ENCODE data around the gene S100A6. TPM values are rescaled to one million over a fixed set of nuclear protein-coding genes. Genes with fewer than 3 reads are reported as not detected.

The S100A6 gene
- polyA plus RNA-seq, 2 of the 4 experiments (the other 2 are of a cell fraction), result 898 to 3,552 TPM

GRCh38 chr1:153503766-153504165, 32.0 kb downstream of the S100A6 start:
- no peak for ATAC-seq
- CTCF ChIA-PET, result interaction anchor here (0.7 to 24.0 kb wide), 8 partner anchors 9 to 149 kb away, joined by 3 to 731 read pairs (median 5); partner anchors contain the start of genes PGLYRP4, S100A16 and S100A9
- no peak for DNase-seq (ENCODE audit: low read depth in 1 of 2, low spot score in 1 of 2)
- FAIRE-seq, result no peak
- TF ChIP-seq, protein P1, sequence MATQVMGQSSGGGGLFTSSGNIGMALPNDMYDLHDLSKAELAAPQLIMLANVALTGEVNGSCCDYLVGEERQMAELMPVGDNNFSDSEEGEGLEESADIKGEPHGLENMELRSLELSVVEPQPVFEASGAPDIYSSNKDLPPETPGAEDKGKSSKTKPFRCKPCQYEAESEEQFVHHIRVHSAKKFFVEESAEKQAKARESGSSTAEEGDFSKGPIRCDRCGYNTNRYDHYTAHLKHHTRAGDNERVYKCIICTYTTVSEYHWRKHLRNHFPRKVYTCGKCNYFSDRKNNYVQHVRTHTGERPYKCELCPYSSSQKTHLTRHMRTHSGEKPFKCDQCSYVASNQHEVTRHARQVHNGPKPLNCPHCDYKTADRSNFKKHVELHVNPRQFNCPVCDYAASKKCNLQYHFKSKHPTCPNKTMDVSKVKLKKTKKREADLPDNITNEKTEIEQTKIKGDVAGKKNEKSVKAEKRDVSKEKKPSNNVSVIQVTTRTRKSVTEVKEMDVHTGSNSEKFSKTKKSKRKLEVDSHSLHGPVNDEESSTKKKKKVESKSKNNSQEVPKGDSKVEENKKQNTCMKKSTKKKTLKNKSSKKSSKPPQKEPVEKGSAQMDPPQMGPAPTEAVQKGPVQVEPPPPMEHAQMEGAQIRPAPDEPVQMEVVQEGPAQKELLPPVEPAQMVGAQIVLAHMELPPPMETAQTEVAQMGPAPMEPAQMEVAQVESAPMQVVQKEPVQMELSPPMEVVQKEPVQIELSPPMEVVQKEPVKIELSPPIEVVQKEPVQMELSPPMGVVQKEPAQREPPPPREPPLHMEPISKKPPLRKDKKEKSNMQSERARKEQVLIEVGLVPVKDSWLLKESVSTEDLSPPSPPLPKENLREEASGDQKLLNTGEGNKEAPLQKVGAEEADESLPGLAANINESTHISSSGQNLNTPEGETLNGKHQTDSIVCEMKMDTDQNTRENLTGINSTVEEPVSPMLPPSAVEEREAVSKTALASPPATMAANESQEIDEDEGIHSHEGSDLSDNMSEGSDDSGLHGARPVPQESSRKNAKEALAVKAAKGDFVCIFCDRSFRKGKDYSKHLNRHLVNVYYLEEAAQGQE (IDR thresholded peaks at IDR 0.05), result no peak
- TF ChIP-seq JUNB (IDR thresholded peaks at IDR 0.05), result no peak
- TF ChIP-seq CHD2 (IDR thresholded peaks at IDR 0.05; ENCODE audit: low read length, partially characterized antibody), result no peak
- no peak for TF ChIP-seq ESRRA (IDR thresholded peaks at IDR 0.05; ENCODE audit: borderline replicate concordance, low read length)
- no peak for TF ChIP-seq MAZ (IDR thresholded peaks at IDR 0.05; ENCODE audit: borderline replicate concordance, low read depth, low read length)
- no peak for TF ChIP-seq SREBF2 (IDR thresholded peaks at IDR 0.05)
- TF ChIP-seq FOXS1 (CRISPR knock-in tag; IDR thresholded peaks at IDR 0.05), result no peak
- TF ChIP-seq NR3C1 (IDR thresholded peaks at IDR 0.05), result no peak
- TF ChIP-seq FOSB (CRISPR knock-in tag; IDR thresholded peaks at IDR 0.05), result no peak
- TF ChIP-seq CHD4 (IDR thresholded peaks at IDR 0.05; ENCODE audit: borderline replicate concordance), result no peak
- H3K9me3 ChIP-seq, result no peaks in the 10 kb centered on the region
- H3K27ac ChIP-seq, result peak overlapping the region in 1 of 2 experiments; percentile 13; a peak in 1 of 6 replicates
- H3K4me1 ChIP-seq, result peaks cover 30% of the 10 kb centered on the region
- no peak overlapping the region for H3K4me2 ChIP-seq
- no peak overlapping the region for H3K4me3 ChIP-seq
- 63% methylated on average over 3 of the region's 3 CpGs for WGBS (ENCODE audit: missing lambda C conversion rate)
- POLR2A ChIA-PET, result no interaction called here

DNA sequence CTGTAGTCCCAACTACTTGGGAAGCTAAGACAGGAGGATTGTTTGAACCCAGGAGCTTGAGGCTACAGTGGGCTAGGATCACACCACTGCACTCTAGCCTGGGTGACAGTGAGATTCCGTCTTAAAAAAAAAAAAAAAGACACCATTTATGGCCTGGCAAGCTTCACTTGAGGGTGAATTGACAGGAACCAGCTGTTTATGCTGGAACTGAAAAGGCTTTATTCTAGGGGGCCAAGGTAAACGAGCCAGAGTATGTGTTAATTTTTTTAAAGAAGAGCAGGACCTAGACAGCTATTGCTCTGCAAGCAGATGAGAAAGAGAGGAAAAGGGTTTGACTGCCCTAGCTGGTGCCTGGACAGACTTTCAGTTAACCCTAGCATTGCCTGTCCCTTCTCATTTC, 37.0 kb downstream of the S100A6 start:
- ChIA-PET CTCF (interaction anchor here (0.6 to 24.0 kb wide), 9 partner anchors 12 to 283 kb away, joined by 3 to 731 read pairs (median 4); partner anchors contain the start of genes PGLYRP4 and S100A9), POLR2A (no interaction called here)
- TF ChIP-seq ZNF302 (CRISPR knock-in tag; IDR thresholded peaks at IDR 0.05) (no peak), HOXB5 (CRISPR knock-in tag; IDR thresholded peaks at IDR 0.05) (no peak), FOXS1 (CRISPR knock-in tag; IDR thresholded peaks at IDR 0.05) (no peak), JUN (IDR thresholded peaks at IDR 0.05) (no peak), CBX2 (IDR thresholded peaks at IDR 0.05; ENCODE audit: borderline replicate concordance, low read depth) (no peak), RARB (CRISPR knock-in tag; IDR thresholded peaks at IDR 0.05) (no peak), TP53 (CRISPR knock-in tag; IDR thresholded peaks at IDR 0.05) (no peak), CTCF (IDR thresholded peaks at IDR 0.05) (no peak), NFE2L2 (conservative IDR thresholded peaks at IDR 0.05; ENCODE audit: low read length) (no peak), CBX8 (IDR thresholded peaks at IDR 0.05) (no peak), PHF8 (IDR thresholded peaks at IDR 0.05; ENCODE audit: borderline replicate concordance, low read depth) (no peak), ZFP36 (IDR thresholded peaks at IDR 0.05; ENCODE audit: borderline replicate concordance, partially characterized antibody) (no peak), HEYL (CRISPR knock-in tag; IDR thresholded peaks at IDR 0.05) (no peak), NPAS2 (CRISPR knock-in tag; IDR thresholded peaks at IDR 0.05; ENCODE audit: borderline replicate concordance) (no peak), CHD4 (IDR thresholded peaks at IDR 0.05; ENCODE audit: borderline replicate concordance) (no peak), POLR2A (IDR thresholded peaks at IDR 0.05; ENCODE audit: low read length) (no peak)
- no peak overlapping the region for H3K27ac ChIP-seq
- H3K9me3 ChIP-seq, result no peaks in the 10 kb centered on the region
- no peaks in the 10 kb centered on the region for H3K4me1 ChIP-seq
- 12% methylated on average over 2 of the region's 2 CpGs for WGBS (ENCODE audit: missing lambda C conversion rate)
- ATAC-seq (no peak), DNase-seq (ENCODE audit: low read depth in 1 of 2, low spot score in 1 of 2) (no peak), FAIRE-seq (no peak)
- H3K4me2 ChIP-seq, result no peak overlapping the region
- H3K4me3 ChIP-seq, result no peak overlapping the region

Measured in A549 (cell line).